Stimulated activated CD4-positive, alpha-beta T cell treated with anti-CD3 and anti-CD28 coated beads, Interleukin-1b, Interleukin-23, amount 100 ng/mL, for 1 hour (primary cell): ENCODE data around the gene FHIP1B.

Experiments
- DNase-seq, 2 donors: peaks; one replicate each; pipeline ENCODE4 v3.0.0-alpha.2; 2020; ENCODE audit warnings: low read depth in 2 of 2

The FHIP1B gene

GRCh38 chr11:6201481-6201880 lies 33.0 kb downstream of the FHIP1B start:
- no peak for DNase-seq

GRCh38 chr11:6200975-6201374 lies 33.5 kb downstream of the FHIP1B start:
- no peak for DNase-seq

GRCh38 chr11:6199174-6199810 lies 35.1 kb downstream of the FHIP1B start, which contains the start of gene OR52W1:
TSS of gene OR52W1 (plus strand) at chr11:6199224. CDS start at chr11:6199224, 0 bp downstream.
- no peak for DNase-seq

- DNase-seq: no peak
These were observed 36.8 kb downstream of the FHIP1B start for GRCh38 chr11:6197466-6198200.

GRCh38 chr11:6196396-6196795 lies 38.0 kb downstream of the FHIP1B start:
- no peak for DNase-seq

GRCh38 chr11:6194065-6194581 lies 40.3 kb downstream of the FHIP1B start:
- DNase-seq: no peak

DNA sequence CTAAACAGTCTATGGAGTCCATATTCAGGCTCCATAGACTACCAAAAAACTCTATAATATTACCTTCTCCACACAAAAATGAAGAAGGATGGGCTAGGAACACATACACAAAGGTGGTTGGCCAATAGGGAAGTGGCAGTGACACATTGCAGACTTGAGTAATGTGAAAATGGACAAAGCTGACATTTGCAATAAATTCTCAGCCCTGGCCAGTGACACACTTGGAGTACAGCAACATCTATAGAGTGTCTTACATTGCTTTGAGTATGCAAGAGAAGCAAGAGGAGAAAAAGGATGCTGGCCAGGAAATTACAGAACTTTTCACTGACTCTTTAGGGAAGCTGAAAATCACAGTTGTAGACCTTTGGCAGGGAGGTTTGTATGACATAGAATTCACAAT lies 42.7 kb downstream of the FHIP1B start:
- no peak for DNase-seq

DNA sequence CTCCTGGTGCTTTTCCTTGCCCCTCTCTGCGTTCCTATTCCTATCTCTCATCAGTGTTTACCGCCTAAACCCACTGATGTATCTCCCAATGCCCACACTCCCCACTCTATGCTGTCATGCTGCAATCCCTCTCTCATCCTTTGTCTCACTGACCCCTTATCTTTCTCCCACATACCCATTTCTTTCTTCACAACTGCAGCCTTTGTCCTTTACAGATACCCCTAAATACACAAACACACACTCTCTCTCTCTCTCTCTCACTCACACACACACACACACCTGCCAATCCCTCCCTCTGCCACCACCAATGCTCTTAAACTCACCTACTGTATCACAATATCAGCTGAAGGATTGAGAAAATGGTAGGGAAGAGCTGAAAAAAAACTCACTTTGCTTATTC lies 59.0 kb downstream of the FHIP1B start:
- DNase-seq: no peak

DNA sequence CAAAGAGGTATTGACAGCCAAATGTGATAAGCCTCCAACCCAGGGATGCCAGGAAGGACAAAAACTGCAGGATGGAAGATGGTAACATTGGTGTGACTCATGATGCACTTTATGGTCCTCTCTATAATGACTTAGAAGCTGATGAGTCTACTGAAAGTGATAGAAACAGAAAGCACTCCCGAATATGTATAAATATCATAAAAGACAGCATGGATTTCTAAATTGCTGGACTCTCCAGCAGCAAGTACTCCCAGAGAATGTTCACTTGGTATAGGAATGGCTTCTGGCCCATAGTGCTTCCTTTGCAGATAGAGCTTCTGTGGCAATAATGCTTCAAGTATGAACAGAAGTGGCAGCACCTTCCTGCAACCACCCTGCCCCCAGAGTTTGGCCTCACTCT lies 64.2 kb downstream of the FHIP1B start, which contains the start of gene OR52B2:
Gene OR52B2, minus strand, starts transcription at position 101 of the 400 bp plus-strand sequence. Its CDS starts 0 bp downstream, at position 101.
- DNase-seq: no peak
